Ishikawa (cell line): Measurements from ENCODE around the gene KDM4B.

Source experiments
- CEBPB ChIP-seq: IDR thresholded peaks from 2 replicates; pipeline ENCODE4 v1.6.1; 2012
- CREB1 ChIP-seq: IDR thresholded peaks from 2 replicates; pipeline ENCODE4 v1.6.1; 2012; ENCODE audit warnings: low read depth
- EGR1 ChIP-seq: IDR thresholded peaks from 2 replicates; pipeline ENCODE4 v1.6.1; 2012
- EP300 ChIP-seq: IDR thresholded peaks from 2 replicates; pipeline ENCODE4 v1.6.1; 2012; ENCODE audit warnings: borderline replicate concordance
- FOXM1 ChIP-seq: IDR thresholded peaks from 2 replicates; pipeline ENCODE4 v1.6.1; 2012; ENCODE audit warnings: low read depth, borderline replicate concordance
- NFIC ChIP-seq: IDR thresholded peaks from 2 replicates; pipeline ENCODE4 v1.6.1; 2012
- RAD21 ChIP-seq: IDR thresholded peaks from 2 replicates; pipeline ENCODE4 v1.6.1; 2012; ENCODE audit warnings: low read depth
- TAF1 ChIP-seq: IDR thresholded peaks from 2 replicates; pipeline ENCODE4 v1.6.1; 2012; ENCODE audit warnings: low read depth, mild to moderate bottlenecking
- TCF12 ChIP-seq: IDR thresholded peaks from 2 replicates; pipeline ENCODE4 v1.6.1; 2012; ENCODE audit warnings: low read depth
- TEAD4 ChIP-seq: IDR thresholded peaks from 2 replicates; pipeline ENCODE4 v1.6.1; 2012
- YY1 ChIP-seq: IDR thresholded peaks from 2 replicates; pipeline ENCODE4 v1.6.1; 2012; ENCODE audit warnings: low read depth
- ZBTB7A ChIP-seq: IDR thresholded peaks from 2 replicates; pipeline ENCODE4 v1.6.1; 2012; ENCODE audit warnings: low read depth
- TF ChIP-seq, protein P1 (sequence below): IDR thresholded peaks from 2 replicates; pipeline ENCODE4 v1.6.1; 2012
- TF ChIP-seq, protein P2 (sequence below): IDR thresholded peaks from 2 replicates; pipeline ENCODE4 v1.6.1; 2012
- TF ChIP-seq, protein P3 (sequence below): IDR thresholded peaks from 2 replicates; pipeline ENCODE4 v1.6.1; 2012; ENCODE audit warnings: low read depth, mild to moderate bottlenecking

KDM4B gene

DNA sequence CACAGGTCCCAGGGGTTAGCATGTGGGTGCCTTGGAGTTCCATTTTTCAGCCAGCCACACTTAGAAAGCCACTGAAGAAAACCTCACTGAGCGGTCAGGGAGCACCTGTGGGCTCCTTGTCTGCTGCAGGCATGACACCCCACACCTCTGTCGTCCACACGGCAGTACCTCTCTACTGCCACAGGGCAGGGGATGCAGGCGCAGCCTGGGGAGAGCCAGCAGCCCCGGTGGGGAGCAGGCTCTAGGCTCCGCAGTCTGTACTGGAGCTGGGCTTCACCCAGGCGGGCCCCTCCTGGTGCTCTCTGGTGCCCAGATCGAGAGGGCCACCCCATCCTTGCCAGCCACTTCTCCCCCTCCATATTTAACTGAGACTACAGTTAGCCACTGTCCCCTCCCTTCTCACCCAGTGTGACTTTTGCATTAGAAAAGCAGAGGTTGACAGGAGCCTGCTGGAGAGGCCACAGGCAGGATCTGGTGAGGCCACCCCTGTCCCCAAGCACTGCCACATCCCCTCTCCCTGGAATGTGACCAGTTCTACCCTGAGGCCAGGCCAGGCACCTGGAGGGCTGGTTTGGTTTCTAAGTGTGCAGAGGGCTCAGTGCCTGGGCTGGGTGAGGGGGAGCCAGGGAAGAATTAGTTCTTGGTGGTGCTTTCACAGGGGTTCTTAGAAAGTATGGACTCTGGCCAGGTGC is 104.4 kb downstream of the KDM4B start:
- TF ChIP-seq EP300 = no peak
- TF ChIP-seq CEBPB = no peak
- no peak for TF ChIP-seq CREB1
- no peak for TF ChIP-seq YY1
- TF ChIP-seq, protein P1, sequence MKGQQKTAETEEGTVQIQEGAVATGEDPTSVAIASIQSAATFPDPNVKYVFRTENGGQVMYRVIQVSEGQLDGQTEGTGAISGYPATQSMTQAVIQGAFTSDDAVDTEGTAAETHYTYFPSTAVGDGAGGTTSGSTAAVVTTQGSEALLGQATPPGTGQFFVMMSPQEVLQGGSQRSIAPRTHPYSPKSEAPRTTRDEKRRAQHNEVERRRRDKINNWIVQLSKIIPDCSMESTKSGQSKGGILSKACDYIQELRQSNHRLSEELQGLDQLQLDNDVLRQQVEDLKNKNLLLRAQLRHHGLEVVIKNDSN = no peak
- TF ChIP-seq FOXM1 = no peak
- TF ChIP-seq, protein P2, sequence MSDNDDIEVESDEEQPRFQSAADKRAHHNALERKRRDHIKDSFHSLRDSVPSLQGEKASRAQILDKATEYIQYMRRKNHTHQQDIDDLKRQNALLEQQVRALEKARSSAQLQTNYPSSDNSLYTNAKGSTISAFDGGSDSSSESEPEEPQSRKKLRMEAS = no peak
- TF ChIP-seq NFIC = no peak
- no peak for TF ChIP-seq TEAD4
- TF ChIP-seq, protein P3, sequence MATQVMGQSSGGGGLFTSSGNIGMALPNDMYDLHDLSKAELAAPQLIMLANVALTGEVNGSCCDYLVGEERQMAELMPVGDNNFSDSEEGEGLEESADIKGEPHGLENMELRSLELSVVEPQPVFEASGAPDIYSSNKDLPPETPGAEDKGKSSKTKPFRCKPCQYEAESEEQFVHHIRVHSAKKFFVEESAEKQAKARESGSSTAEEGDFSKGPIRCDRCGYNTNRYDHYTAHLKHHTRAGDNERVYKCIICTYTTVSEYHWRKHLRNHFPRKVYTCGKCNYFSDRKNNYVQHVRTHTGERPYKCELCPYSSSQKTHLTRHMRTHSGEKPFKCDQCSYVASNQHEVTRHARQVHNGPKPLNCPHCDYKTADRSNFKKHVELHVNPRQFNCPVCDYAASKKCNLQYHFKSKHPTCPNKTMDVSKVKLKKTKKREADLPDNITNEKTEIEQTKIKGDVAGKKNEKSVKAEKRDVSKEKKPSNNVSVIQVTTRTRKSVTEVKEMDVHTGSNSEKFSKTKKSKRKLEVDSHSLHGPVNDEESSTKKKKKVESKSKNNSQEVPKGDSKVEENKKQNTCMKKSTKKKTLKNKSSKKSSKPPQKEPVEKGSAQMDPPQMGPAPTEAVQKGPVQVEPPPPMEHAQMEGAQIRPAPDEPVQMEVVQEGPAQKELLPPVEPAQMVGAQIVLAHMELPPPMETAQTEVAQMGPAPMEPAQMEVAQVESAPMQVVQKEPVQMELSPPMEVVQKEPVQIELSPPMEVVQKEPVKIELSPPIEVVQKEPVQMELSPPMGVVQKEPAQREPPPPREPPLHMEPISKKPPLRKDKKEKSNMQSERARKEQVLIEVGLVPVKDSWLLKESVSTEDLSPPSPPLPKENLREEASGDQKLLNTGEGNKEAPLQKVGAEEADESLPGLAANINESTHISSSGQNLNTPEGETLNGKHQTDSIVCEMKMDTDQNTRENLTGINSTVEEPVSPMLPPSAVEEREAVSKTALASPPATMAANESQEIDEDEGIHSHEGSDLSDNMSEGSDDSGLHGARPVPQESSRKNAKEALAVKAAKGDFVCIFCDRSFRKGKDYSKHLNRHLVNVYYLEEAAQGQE = no peak

DNA sequence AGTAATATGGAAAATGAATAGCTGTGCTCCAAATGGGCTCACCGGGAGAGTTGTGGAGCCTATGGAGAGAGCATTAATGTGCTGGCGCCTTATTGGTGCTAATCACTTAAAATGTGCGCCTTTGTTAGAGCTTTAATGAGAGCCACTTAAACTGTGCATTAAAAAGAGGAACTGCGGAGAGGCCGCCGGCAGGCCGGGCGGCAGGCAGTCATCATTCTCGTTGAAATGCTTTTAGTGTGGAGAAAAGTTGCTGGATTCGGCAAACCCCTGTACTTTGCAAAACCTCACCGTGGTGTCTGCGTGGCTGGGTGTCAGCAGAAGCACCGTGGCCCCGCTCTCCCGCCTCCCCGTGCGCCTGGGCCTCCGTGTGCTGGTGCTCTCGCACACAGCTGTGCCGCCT is 105.5 kb downstream of the KDM4B start:
- TF ChIP-seq TCF12 (no peak), TAF1 (no peak), NFIC (no peak), TEAD4 (no peak), CEBPB (no peak), RAD21 (no peak), FOXM1 (no peak), EGR1 (no peak), CREB1 (no peak), EP300 (no peak), ZBTB7A (no peak), YY1 (no peak)
- TF ChIP-seq, protein P3 = no peak
- TF ChIP-seq, protein P2 = no peak
- TF ChIP-seq, protein P1 = no peak

DNA sequence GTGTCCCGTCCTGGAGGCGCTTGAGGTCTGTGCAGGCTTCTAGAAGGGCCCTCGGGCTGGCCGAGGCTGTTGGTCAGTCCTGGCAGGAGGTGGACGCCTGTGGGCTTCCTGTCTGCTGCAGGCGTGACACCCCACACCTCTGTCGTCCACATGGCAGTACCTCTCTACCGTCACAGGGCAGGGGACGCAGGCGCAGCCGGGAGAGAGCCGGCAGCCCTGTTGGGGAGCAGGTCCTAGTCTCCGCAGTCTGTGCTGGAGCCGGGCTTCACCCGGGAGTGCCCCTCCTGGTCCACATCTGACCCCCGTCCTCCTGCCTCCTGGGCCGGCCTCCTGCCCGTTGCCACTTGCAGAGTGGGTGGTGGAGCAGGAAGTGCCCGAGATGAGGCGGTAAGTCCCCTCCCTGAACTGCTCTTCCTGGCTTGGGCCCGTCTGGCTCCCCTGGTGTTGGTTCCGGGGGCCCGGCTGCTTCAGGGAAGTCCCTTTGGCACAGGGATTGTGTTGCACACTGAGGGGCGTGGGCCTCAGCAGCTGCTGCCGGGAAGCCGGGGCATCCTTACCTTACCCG is 106.0 kb downstream of the KDM4B start:
- TF ChIP-seq CEBPB = no peak
- TF ChIP-seq, protein P1 = no peak

DNA sequence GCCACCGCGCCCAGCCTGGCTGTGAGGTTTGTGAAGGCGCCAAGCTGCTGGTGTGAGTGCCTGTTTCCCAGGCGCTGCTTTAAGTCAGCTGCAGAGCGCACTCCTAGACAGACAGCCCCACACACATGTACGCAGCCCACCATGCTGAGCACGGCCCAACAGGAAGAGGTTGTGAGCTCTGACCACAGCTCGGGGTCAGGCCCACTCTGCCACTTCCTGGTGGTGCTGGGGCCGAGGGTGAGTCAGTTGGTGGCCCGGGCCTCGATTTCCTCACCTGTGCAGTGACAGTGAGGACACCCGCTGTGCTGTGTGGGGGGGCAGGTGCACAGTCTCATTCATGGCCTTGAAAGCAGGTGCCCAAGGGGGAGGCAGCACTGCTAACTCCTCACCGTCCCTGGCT is 106.7 kb downstream of the KDM4B start:
- TF ChIP-seq NFIC (no peak), TAF1 (no peak), FOXM1 (no peak), YY1 (no peak), EGR1 (no peak), TEAD4 (no peak), RAD21 (no peak), ZBTB7A (no peak)
- TF ChIP-seq, protein P1 = no peak
- TF ChIP-seq, protein P2 = no peak

DNA sequence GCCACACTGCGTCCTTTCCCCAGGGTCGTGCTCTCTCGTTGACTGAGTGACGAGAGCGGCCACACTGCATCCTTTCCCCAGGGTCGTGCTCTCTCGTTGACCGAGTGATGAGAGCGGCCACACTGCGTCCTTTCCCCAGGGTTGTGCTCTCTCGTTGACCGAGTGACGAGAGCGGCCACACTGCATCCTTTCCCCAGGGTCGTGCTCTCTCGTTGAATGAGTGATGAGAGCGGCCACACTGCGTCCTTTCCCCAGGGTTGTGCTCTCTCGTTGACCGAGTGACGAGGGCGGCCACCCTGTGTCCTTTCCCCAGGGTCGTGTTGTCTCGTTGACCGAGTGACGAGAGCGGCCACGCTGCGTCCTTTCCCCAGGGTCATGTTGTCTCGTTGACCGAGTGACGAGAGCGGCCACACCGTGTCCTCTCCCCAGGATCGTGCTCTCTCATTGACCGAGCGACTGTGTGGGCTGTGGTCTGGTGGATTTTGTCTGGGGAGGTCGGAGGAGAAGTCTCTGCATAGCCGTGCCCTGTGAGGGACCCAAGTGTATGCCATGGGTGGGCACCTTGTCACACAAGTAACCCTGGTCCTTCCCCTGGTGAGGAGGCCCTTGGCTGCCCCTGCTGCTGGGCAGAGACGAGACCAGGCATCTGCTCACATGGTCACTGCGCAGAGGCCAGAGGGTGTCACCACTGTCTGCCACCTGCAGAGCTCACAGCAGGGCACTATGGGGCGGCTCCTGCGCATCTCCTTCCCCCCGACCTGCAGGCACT is 107.7 kb downstream of the KDM4B start:
- TF ChIP-seq CREB1 (no peak), TAF1 (no peak), CEBPB (no peak), TCF12 (no peak), EP300 (no peak), FOXM1 (no peak), YY1 (no peak), ZBTB7A (no peak), TEAD4 (no peak), EGR1 (no peak), RAD21 (no peak), NFIC (no peak)
- TF ChIP-seq, protein P3 = no peak
- TF ChIP-seq, protein P1 = no peak
- TF ChIP-seq, protein P2 = no peak
